Measurements from ENCODE around the gene CCDC13.

The CCDC13 gene

DNA sequence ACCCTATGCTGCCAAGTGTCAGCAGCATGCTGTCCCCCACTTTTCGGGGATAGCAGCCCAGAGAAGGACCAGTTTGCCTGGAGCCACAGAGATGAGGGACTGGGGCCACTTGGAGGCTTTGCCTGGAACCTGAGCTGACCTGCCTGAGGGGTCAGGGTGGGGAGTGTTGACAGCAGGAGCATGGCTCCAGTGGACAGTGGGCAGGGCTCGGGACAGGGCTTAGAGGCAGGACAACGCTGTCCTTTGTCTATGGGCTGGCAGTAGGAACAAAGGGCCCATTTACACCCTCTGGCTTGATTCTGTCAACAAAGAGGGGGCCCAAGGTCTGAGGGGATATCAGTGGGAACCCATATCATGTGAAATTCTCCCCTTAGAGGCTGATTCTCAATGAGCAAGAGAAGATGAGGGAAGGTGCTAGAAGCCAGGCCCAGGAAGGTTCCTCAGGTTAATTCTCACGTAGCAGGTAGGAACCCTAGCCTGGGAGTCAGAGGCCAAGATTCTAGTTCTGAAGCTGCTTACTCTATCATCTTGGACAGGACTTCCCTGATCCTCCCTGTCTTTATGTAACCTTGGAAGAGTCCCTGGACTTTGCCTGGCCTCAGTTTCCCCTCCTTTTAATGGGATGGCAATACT is 40.7 kb downstream of the CCDC13 start:
- Histone ChIP-seq H3K4me3 (no peak overlapping the region), H3K27me3 (ENCODE audit: low read depth) (no peaks in the 10 kb centered on the region), H3K4me1 (no peaks in the 10 kb centered on the region; the same call in none of the 2 replicates), H3K36me3 (replicated peaks) (no peaks in the 10 kb centered on the region), H3K9me3 (no peaks in the 10 kb centered on the region)
- in situ Hi-C loops (cut with MboI; ENCODE audit: low sequenced_read_pairs) = no loop called here
- no peak for DNase-seq (ENCODE audit: low spot score in 2 of 2)

- no peaks in the 10 kb centered on the region for H3K9me3 ChIP-seq
- in situ Hi-C loops (cut with MboI; ENCODE audit: low sequenced_read_pairs) = no loop called here
- H3K36me3 ChIP-seq (replicated peaks) = no peaks in the 10 kb centered on the region
- H3K4me1 ChIP-seq = no peaks in the 10 kb centered on the region; the same call in none of the 2 replicates
- no peaks in the 10 kb centered on the region for H3K27me3 ChIP-seq (ENCODE audit: low read depth)
- no peak for DNase-seq (ENCODE audit: low spot score in 2 of 2)
- H3K4me3 ChIP-seq = no peak overlapping the region
These were observed 41.4 kb downstream of the CCDC13 start for GRCh38 chr3:42731476-42732195.

GRCh38 chr3:42730706-42731420 is 42.2 kb downstream of the CCDC13 start:
- no peak for DNase-seq (ENCODE audit: low spot score in 2 of 2)
- H3K4me1 ChIP-seq = no peaks in the 10 kb centered on the region; the same call in none of the 2 replicates
- no peaks in the 10 kb centered on the region; the same call in 1 of the 2 replicates for H3K27me3 ChIP-seq (ENCODE audit: low read depth)
- no peaks in the 10 kb centered on the region for H3K36me3 ChIP-seq (replicated peaks)
- H3K9me3 ChIP-seq = no peaks in the 10 kb centered on the region
- H3K4me3 ChIP-seq = no peak overlapping the region
- in situ Hi-C loops (cut with MboI; ENCODE audit: low sequenced_read_pairs) = no loop called here

- Histone ChIP-seq H3K4me3 (no peak overlapping the region), H3K27me3 (ENCODE audit: low read depth) (peaks cover 2% of the 10 kb centered on the region; the same call in 1 of the 2 replicates), H3K36me3 (replicated peaks) (no peaks in the 10 kb centered on the region), H3K4me1 (no peaks in the 10 kb centered on the region; the same call in none of the 2 replicates), H3K9me3 (no peaks in the 10 kb centered on the region)
- in situ Hi-C loops (cut with MboI; ENCODE audit: low sequenced_read_pairs) = no loop called here
- no peak for DNase-seq (ENCODE audit: low spot score in 2 of 2)
These were observed 42.8 kb downstream of the CCDC13 start for GRCh38 chr3:42730294-42730693.

GRCh38 chr3:42729404-42730145 is 43.5 kb downstream of the CCDC13 start:
- in situ Hi-C loops (cut with MboI; ENCODE audit: low sequenced_read_pairs) = no loop called here
- Histone ChIP-seq H3K36me3 (replicated peaks) (no peaks in the 10 kb centered on the region), H3K4me3 (no peak overlapping the region), H3K9me3 (no peaks in the 10 kb centered on the region), H3K4me1 (no peaks in the 10 kb centered on the region; the same call in none of the 2 replicates), H3K27me3 (ENCODE audit: low read depth) (peaks cover 2% of the 10 kb centered on the region; the same call in 1 of the 2 replicates)
- no peak for DNase-seq (ENCODE audit: low spot score in 2 of 2)

DNA sequence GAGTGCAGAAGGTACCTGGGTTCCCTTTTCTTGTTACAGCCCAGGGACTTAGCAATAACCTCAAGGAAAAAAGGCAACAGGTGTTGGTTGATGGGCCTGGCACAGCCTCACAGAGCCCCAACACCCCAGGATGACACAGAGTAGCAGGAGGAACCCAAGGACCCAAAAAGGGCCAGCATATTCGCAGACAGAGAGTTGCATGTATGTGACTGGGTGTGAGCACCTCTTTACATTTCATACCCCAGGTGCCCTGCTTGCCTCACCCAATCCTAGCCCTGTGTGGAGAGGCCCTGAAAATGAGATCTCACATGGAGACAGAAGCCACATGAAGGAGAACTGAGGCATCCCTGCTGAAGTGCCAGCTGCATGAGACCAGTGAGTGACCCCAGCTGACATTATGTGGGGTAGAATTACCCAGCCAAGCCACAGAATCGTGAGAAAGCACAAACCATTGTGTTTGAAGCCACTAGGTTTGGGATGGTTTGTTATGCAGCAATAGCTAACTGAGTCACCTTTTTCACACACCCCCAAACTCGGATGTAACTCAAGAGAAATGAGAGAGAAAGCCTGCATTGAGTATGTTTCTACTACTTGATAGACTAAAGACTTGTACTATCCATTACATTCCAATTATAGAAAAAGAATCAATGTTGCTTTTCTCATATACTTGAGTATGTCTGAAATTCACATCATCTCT is 44.2 kb downstream of the CCDC13 start:
- Histone ChIP-seq H3K4me3 (no peak overlapping the region), H3K9me3 (no peaks in the 10 kb centered on the region), H3K27me3 (ENCODE audit: low read depth) (peaks cover 2% of the 10 kb centered on the region; the same call in 1 of the 2 replicates), H3K36me3 (replicated peaks) (no peaks in the 10 kb centered on the region), H3K4me1 (no peaks in the 10 kb centered on the region; the same call in none of the 2 replicates)
- in situ Hi-C loops (cut with MboI; ENCODE audit: low sequenced_read_pairs) = no loop called here
- DNase-seq (ENCODE audit: low spot score in 2 of 2) = no peak

DNA sequence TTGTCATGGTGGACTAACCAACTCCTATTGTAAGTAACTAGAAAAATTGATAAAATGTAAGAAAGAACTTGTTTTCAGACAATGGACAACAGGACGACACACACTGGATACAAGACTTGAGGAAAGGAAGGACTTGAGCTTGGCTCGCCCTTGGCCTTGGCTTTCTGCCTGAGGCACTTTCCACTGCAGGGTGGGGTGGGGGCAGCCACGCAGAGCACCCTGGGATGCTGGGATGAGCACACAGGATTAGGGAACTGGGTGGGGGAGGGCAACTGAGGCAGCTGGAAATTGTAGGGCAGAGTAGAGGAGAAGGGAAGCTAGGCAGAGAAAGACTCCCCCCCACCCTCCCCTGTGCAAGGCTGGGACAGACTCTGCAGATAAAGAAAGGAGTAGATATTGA is 45.0 kb downstream of the CCDC13 start:
- in situ Hi-C loops (cut with MboI; ENCODE audit: low sequenced_read_pairs) = no loop called here
- DNase-seq (ENCODE audit: low spot score in 2 of 2) = peak in 1 of 2 experiments; percentile 52

DNA sequence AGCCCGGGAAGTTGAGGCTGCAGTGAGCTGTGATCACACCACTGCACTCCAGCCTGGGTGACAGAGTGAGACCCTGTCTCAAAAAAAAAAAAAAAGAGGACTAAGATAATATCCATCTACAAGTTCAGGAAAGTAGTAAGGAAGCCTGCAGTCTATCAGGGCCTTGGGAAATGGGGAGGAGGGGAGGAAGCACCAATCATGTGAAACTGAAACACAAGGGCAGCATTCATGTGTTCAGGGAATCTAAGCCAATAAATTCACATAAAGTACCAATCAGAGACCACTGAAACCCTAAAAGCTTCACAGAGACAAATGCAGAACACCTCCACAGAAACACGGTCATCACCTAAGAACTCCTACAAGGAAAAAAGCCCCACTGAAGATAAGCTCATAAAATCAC is 47.6 kb downstream of the CCDC13 start:
- no peaks in the 10 kb centered on the region for H3K9me3 ChIP-seq
- no peaks in the 10 kb centered on the region; the same call in none of the 2 replicates for H3K4me1 ChIP-seq
- no peak for DNase-seq (ENCODE audit: low spot score in 2 of 2)
- no peaks in the 10 kb centered on the region for H3K36me3 ChIP-seq (replicated peaks)
- in situ Hi-C loops (cut with MboI; ENCODE audit: low sequenced_read_pairs) = no loop called here
- no peak overlapping the region for H3K4me3 ChIP-seq
- H3K27me3 ChIP-seq (ENCODE audit: low read depth) = peaks cover 2% of the 10 kb centered on the region; the same call in 1 of the 2 replicates

More for the DNA sequence above, 45.0 kb downstream of the CCDC13 start:
- H3K4me3 ChIP-seq = no peak overlapping the region
- no peaks in the 10 kb centered on the region for H3K9me3 ChIP-seq
- peaks cover 2% of the 10 kb centered on the region; the same call in 1 of the 2 replicates for H3K27me3 ChIP-seq (ENCODE audit: low read depth)
- H3K4me1 ChIP-seq = no peaks in the 10 kb centered on the region; the same call in none of the 2 replicates
- no peaks in the 10 kb centered on the region for H3K36me3 ChIP-seq (replicated peaks)

DNA sequence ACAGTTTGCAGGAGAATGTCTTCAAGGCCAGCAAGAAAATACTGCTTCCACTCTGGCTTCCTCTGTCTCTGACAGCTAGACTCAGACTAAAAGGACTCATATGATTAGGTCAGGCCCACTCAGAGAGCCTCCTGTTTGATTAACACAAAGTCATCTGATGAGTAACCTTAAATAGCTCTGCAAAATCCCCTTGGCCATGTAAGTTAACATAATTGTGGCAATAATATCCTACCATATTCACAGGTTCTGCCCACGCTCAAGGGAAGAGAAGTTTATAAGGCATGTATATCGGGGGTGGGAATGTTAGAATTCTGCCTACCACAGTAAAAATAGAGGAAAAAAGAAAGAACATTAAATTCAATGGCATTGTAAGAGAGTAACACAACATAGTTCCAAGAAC is 49.8 kb downstream of the CCDC13 start:
- no peaks in the 10 kb centered on the region for H3K36me3 ChIP-seq (replicated peaks)
- H3K9me3 ChIP-seq = no peaks in the 10 kb centered on the region
- in situ Hi-C loops (cut with MboI; ENCODE audit: low sequenced_read_pairs) = no loop called here
- H3K4me3 ChIP-seq = no peak overlapping the region
- DNase-seq (ENCODE audit: low spot score in 2 of 2) = no peak
- peaks cover 2% of the 10 kb centered on the region; the same call in 1 of the 2 replicates for H3K27me3 ChIP-seq (ENCODE audit: low read depth)
- no peaks in the 10 kb centered on the region; the same call in none of the 2 replicates for H3K4me1 ChIP-seq
